Measurements from ENCODE around the gene CYP11A1.

CYP11A1 gene

DNA sequence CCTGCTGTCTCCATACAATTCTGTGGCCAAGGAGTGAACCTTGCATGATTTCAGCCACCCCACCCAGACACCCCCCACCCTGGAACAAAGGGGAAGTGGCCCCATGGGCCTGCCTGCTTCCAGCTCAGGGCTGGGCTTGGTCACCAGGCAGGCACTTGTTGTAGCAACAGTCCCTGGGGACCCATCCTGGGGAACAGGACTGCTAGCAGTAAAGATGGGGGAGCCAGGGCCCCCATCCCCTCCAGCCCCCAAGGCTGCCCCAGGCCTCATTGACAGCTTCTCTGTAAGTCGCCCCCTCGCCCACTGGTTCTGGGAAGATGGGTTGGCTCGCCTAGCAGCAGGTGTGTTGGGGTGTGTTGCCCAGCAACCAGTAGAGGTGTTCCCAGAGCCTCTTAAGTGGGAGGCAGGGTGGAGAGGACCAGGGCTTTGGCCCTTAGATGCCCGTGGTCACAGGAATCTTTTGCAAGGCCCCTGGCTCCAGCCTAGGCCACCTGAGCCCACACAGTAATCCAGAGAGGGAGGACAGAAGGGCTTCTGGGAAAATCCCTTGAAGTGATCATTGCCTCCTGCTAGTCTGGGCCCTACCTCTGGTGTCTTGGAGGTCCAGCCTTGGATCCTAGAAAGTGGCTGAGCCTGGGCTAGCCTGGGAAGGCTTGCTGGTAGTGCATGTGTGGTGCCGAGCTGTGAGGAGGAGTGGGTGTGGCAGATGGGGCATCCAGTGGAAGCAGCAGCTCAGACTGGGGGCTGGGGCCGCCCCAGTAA is 48.9 kb downstream of the CYP11A1 start:
- no peak overlapping the region for H3K4me3 ChIP-seq (replicated peaks; ENCODE audit: insufficient read depth, low read length)
- H3K27ac ChIP-seq (replicated peaks) = no peak overlapping the region
- H3K27me3 ChIP-seq (ENCODE audit: insufficient read depth, poor library complexity, severe bottlenecking) = no peaks in the 10 kb centered on the region
- DNase-seq (ENCODE audit: low read depth in 1 of 2, low spot score in 1 of 2) = peak; percentile 60 to 78
- TF ChIP-seq GABPA (IDR thresholded peaks at IDR 0.05; ENCODE audit: low read depth) (no peak), SPI1 (IDR thresholded peaks at IDR 0.05; ENCODE audit: borderline replicate concordance, low read depth) (peak; percentile 65), POLR2AphosphoS5 (IDR thresholded peaks at IDR 0.05; ENCODE audit: low read depth) (no peak)
- TF ChIP-seq, protein P1, sequence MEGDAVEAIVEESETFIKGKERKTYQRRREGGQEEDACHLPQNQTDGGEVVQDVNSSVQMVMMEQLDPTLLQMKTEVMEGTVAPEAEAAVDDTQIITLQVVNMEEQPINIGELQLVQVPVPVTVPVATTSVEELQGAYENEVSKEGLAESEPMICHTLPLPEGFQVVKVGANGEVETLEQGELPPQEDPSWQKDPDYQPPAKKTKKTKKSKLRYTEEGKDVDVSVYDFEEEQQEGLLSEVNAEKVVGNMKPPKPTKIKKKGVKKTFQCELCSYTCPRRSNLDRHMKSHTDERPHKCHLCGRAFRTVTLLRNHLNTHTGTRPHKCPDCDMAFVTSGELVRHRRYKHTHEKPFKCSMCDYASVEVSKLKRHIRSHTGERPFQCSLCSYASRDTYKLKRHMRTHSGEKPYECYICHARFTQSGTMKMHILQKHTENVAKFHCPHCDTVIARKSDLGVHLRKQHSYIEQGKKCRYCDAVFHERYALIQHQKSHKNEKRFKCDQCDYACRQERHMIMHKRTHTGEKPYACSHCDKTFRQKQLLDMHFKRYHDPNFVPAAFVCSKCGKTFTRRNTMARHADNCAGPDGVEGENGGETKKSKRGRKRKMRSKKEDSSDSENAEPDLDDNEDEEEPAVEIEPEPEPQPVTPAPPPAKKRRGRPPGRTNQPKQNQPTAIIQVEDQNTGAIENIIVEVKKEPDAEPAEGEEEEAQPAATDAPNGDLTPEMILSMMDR (IDR thresholded peaks at IDR 0.05; ENCODE audit: insufficient read depth, low read length) = no peak
- TF ChIP-seq, protein P2, sequence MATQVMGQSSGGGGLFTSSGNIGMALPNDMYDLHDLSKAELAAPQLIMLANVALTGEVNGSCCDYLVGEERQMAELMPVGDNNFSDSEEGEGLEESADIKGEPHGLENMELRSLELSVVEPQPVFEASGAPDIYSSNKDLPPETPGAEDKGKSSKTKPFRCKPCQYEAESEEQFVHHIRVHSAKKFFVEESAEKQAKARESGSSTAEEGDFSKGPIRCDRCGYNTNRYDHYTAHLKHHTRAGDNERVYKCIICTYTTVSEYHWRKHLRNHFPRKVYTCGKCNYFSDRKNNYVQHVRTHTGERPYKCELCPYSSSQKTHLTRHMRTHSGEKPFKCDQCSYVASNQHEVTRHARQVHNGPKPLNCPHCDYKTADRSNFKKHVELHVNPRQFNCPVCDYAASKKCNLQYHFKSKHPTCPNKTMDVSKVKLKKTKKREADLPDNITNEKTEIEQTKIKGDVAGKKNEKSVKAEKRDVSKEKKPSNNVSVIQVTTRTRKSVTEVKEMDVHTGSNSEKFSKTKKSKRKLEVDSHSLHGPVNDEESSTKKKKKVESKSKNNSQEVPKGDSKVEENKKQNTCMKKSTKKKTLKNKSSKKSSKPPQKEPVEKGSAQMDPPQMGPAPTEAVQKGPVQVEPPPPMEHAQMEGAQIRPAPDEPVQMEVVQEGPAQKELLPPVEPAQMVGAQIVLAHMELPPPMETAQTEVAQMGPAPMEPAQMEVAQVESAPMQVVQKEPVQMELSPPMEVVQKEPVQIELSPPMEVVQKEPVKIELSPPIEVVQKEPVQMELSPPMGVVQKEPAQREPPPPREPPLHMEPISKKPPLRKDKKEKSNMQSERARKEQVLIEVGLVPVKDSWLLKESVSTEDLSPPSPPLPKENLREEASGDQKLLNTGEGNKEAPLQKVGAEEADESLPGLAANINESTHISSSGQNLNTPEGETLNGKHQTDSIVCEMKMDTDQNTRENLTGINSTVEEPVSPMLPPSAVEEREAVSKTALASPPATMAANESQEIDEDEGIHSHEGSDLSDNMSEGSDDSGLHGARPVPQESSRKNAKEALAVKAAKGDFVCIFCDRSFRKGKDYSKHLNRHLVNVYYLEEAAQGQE (IDR thresholded peaks at IDR 0.05; ENCODE audit: insufficient replicate concordance, low read depth) = no peak

DNA sequence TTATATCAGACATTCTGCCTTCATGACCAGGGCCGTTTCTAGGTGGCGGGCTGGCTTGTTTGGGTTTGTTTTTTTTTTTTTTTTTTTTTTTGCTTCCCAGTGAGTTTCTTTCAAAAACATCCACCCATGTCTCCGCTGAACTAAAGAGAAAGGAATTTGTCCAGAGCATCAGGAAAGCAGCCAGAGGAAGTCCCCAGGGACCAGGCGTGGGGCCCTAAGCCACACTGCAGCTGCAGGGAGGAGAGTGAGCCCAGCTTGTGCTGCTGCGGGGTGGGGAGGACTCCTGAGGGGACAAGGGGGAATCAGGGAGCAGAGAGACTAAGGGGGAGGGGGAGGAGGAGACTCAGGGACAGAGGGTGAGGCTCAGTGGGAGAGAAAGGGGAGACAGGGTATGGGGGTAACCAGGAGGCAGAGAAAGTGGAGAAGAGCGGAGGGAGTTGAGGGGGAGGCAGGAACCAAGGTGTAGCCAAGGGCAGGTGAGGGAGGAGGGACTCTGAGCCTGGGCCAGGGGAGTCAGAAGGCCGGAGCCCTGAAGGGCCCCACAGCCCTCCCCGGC is 49.5 kb downstream of the CYP11A1 start:
- H3K27ac ChIP-seq (replicated peaks) = no peak overlapping the region
- no peaks in the 10 kb centered on the region for H3K27me3 ChIP-seq (ENCODE audit: insufficient read depth, poor library complexity, severe bottlenecking)
- H3K4me3 ChIP-seq (replicated peaks; ENCODE audit: insufficient read depth, low read length) = no peak overlapping the region
- no peak for DNase-seq (ENCODE audit: low read depth in 1 of 2, low spot score in 1 of 2)
- TF ChIP-seq, protein P1 (IDR thresholded peaks at IDR 0.05; ENCODE audit: insufficient read depth, low read length) = no peak
- TF ChIP-seq, protein P2 (IDR thresholded peaks at IDR 0.05; ENCODE audit: insufficient replicate concordance, low read depth) = no peak
- TF ChIP-seq SPI1 (IDR thresholded peaks at IDR 0.05; ENCODE audit: borderline replicate concordance, low read depth) = no peak
- TF ChIP-seq GABPA (IDR thresholded peaks at IDR 0.05; ENCODE audit: low read depth) = no peak
- TF ChIP-seq POLR2AphosphoS5 (IDR thresholded peaks at IDR 0.05; ENCODE audit: low read depth) = no peak

DNA sequence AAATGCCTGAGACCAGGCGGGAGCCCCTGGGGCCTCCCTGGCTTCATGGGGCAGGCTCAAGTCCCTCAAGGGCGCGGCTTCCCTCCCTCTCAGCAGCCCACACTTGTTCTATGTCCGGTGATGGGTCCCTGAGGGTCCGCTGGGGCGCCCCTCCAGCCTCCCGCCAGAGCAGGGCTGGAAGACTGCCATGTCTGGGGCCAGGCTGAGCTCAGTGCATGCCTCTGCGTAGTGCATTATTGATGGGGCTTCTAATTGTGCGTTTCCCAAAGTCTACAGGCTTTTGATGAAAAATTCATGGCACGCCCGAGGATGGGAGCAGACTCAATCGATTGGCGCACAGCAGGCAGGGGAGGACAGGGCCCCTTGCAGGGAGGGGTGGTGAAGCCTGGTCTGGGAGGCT is 51.3 kb downstream of the CYP11A1 start:
- no peak for DNase-seq (ENCODE audit: low read depth in 1 of 2, low spot score in 1 of 2)
- no peaks in the 10 kb centered on the region for H3K27me3 ChIP-seq (ENCODE audit: insufficient read depth, poor library complexity, severe bottlenecking)
- TF ChIP-seq, protein P1 (IDR thresholded peaks at IDR 0.05; ENCODE audit: insufficient read depth, low read length) = no peak
- TF ChIP-seq SPI1 (IDR thresholded peaks at IDR 0.05; ENCODE audit: borderline replicate concordance, low read depth) (no peak), GABPA (IDR thresholded peaks at IDR 0.05; ENCODE audit: low read depth) (no peak), POLR2AphosphoS5 (IDR thresholded peaks at IDR 0.05; ENCODE audit: low read depth) (no peak)
- TF ChIP-seq, protein P2 (IDR thresholded peaks at IDR 0.05; ENCODE audit: insufficient replicate concordance, low read depth) = no peak
- H3K4me3 ChIP-seq (replicated peaks; ENCODE audit: insufficient read depth, low read length) = no peak overlapping the region
- no peak overlapping the region for H3K27ac ChIP-seq (replicated peaks)

Measured in HL-60 (cell line).